IMR-90 (cell line): ENCODE measurements around the gene CCSER1.

Source experiments
- CEBPB ChIP-seq: IDR thresholded peaks from 2 replicates; pipeline ENCODE4 v1.6.1; 2012; ENCODE audit warnings: low read depth, low read length, improper control_type of control experiment
- MAFK ChIP-seq: IDR thresholded peaks from 2 replicates; pipeline ENCODE4 v1.6.1; 2012; ENCODE audit warnings: low read depth, low read length, improper control_type of control experiment
- MXI1 ChIP-seq: IDR thresholded peaks from 2 replicates; pipeline ENCODE4 v1.6.1; 2012; ENCODE audit warnings: low read depth, mild to moderate bottlenecking, low read length, moderate library complexity, borderline replicate concordance
- POLR2A ChIP-seq: IDR thresholded peaks from 2 replicates; pipeline ENCODE4 v1.6.1; 2012; ENCODE audit warnings: mild to moderate bottlenecking, low read depth, low read length
- USF2 ChIP-seq: fragments of 150-350 bp; IDR thresholded peaks from 2 replicates; pipeline ENCODE4 v1.6.1; 2017; ENCODE audit warnings: mild to moderate bottlenecking, antibody characterized with exemption, low read length, low read depth
- TF ChIP-seq, protein P1 (sequence below): conservative IDR thresholded peaks from 2 replicates; pipeline ENCODE4 v1.5.1; 2012; ENCODE audit warnings: mild to moderate bottlenecking, low read depth, low read length, improper control_type of control experiment

DNA sequence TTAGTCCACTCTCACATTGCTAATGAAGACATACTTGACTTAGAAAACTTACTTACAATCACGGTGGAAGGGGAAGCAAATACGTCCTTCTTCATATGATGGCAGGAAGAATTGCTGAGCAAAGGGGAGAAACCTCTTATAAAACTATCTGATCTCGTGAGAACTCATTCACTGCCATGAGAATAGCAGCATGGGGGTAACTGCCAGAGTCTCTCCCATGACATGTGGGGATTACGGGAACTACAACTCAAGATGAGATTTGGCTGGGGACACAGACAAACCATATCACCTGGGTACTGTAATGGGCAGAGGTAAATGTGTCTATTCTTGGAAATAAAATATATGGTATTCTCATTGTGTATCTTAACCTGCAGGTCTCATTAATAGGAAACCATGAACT is 1464.9 kb downstream of the CCSER1 start:
- TF ChIP-seq, protein P1, sequence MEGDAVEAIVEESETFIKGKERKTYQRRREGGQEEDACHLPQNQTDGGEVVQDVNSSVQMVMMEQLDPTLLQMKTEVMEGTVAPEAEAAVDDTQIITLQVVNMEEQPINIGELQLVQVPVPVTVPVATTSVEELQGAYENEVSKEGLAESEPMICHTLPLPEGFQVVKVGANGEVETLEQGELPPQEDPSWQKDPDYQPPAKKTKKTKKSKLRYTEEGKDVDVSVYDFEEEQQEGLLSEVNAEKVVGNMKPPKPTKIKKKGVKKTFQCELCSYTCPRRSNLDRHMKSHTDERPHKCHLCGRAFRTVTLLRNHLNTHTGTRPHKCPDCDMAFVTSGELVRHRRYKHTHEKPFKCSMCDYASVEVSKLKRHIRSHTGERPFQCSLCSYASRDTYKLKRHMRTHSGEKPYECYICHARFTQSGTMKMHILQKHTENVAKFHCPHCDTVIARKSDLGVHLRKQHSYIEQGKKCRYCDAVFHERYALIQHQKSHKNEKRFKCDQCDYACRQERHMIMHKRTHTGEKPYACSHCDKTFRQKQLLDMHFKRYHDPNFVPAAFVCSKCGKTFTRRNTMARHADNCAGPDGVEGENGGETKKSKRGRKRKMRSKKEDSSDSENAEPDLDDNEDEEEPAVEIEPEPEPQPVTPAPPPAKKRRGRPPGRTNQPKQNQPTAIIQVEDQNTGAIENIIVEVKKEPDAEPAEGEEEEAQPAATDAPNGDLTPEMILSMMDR: no peak
- TF ChIP-seq POLR2A (no peak), MAFK (no peak), MXI1 (no peak), USF2 (no peak), CEBPB (no peak)
